ENCODE data around the gene RASGRF2.
A peak's percentile ranks its signal among the peaks of the same experiment; 100 is the strongest.

RASGRF2 gene

DNA sequence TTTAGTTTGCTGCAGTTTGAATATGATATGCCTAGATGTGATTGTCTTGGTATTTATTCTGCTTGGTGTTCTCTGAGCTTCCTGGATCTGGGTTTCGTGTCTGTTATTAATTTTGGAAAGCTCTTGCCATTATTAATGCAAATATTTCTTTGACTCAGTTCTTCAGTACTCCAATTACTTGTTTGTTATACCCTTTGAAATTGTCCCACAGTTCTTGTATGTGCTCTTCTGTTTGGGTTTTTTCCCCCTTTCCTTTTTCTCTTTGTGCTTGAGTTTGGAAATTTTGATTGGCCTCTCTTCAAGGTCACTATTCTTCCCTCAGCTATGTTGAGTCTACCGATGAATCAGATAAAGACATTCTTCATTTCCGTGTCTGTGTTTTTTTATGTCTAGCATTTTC lies 176.4 kb downstream of the RASGRF2 start:
- no peak for DNase-seq (ENCODE audit: insufficient read length, low spot score)
- FAIRE-seq, result peak; percentile 60
- TF ChIP-seq, protein P1, sequence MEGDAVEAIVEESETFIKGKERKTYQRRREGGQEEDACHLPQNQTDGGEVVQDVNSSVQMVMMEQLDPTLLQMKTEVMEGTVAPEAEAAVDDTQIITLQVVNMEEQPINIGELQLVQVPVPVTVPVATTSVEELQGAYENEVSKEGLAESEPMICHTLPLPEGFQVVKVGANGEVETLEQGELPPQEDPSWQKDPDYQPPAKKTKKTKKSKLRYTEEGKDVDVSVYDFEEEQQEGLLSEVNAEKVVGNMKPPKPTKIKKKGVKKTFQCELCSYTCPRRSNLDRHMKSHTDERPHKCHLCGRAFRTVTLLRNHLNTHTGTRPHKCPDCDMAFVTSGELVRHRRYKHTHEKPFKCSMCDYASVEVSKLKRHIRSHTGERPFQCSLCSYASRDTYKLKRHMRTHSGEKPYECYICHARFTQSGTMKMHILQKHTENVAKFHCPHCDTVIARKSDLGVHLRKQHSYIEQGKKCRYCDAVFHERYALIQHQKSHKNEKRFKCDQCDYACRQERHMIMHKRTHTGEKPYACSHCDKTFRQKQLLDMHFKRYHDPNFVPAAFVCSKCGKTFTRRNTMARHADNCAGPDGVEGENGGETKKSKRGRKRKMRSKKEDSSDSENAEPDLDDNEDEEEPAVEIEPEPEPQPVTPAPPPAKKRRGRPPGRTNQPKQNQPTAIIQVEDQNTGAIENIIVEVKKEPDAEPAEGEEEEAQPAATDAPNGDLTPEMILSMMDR (IDR thresholded peaks at IDR 0.05; ENCODE audit: insufficient read depth, missing control alignments), result no peak

DNA sequence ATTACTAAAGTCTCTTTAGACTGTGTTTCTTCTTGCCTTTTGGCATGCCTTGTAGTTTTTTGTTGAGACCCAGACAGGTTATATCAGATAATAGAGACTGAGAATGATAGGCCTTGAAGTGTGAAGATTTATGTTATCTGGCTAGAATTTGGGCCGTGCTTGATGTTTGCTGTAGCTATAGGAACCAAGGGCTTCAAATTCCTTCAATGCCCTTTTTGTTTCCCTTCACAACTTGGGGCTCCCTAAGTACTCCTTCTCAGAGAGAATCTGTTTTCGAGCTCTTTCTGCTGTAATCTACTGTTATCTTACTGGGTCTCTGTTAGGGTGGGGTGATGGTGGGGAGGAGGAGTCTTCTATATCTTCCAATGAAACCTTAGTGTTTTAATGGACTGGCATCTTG lies 177.7 kb downstream of the RASGRF2 start:
- TF ChIP-seq, protein P1 (IDR thresholded peaks at IDR 0.05; ENCODE audit: insufficient read depth, missing control alignments), result no peak
- FAIRE-seq (no peak), DNase-seq (ENCODE audit: insufficient read length, low spot score) (no peak)

DNA sequence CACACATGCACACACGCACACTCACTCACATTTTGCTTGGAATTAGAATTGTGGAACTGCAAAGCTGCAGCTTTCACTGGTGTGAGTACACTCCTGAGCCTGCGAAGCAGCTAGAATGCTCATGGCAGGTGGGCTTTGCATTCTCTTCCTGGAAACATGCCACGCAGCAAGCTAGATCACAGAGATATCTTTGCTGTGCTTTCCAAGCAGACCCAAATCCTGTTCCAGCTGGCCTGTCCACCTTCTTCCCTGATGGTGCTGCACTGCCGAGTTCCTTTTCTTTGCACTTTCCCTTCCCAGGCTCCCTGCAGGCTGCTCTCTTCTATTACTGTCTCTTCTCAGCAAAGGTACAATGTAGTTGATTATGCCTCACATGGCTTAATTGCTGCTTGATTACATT lies 180.3 kb downstream of the RASGRF2 start:
- no peak for DNase-seq (ENCODE audit: insufficient read length, low spot score)
- TF ChIP-seq, protein P1 (IDR thresholded peaks at IDR 0.05; ENCODE audit: insufficient read depth, missing control alignments), result no peak
- no peak for FAIRE-seq

DNA sequence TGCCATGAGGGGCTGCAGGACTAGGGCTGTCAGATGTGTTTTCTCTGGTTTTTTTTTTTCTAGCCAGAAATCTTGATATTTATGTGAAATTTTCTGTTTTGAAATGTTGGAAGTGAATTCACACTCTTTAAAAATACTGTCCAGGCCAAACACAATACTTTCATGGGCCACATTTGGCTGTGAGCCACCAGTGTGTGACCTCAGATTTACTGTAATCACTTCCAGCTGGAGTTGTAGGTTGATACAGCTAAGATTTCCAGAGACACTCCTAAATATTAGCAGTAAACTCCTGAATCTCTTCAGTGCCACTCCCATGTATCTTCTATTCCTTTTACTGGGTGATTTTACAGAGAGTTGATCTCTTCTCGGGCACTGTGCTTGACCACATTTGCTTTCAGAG lies 180.8 kb downstream of the RASGRF2 start:
- TF ChIP-seq, protein P1 (IDR thresholded peaks at IDR 0.05; ENCODE audit: insufficient read depth, missing control alignments), result no peak
- no peak for DNase-seq (ENCODE audit: insufficient read length, low spot score)
- no peak for FAIRE-seq

DNA sequence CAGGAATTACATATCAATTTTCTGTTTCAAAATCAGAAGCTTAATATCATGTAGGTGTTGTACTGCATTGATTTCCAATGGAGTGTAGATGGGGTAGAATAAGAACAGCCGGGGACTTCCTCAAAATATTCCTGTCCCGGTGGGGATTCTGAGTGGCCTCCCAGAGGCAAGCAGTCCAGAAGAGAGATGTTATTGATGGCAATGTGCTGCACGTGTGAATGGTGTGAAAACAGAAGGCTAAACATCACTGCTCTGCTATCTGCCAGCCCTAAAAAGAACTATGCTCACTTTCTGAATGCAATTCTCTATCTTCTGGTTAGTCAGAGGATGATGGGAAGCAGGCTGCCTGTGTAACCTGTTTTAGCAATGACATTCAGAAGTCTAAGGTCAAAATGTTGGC lies 181.9 kb downstream of the RASGRF2 start:
- no peak for FAIRE-seq
- DNase-seq (ENCODE audit: insufficient read length, low spot score), result no peak
- TF ChIP-seq, protein P1 (IDR thresholded peaks at IDR 0.05; ENCODE audit: insufficient read depth, missing control alignments), result no peak

DNA sequence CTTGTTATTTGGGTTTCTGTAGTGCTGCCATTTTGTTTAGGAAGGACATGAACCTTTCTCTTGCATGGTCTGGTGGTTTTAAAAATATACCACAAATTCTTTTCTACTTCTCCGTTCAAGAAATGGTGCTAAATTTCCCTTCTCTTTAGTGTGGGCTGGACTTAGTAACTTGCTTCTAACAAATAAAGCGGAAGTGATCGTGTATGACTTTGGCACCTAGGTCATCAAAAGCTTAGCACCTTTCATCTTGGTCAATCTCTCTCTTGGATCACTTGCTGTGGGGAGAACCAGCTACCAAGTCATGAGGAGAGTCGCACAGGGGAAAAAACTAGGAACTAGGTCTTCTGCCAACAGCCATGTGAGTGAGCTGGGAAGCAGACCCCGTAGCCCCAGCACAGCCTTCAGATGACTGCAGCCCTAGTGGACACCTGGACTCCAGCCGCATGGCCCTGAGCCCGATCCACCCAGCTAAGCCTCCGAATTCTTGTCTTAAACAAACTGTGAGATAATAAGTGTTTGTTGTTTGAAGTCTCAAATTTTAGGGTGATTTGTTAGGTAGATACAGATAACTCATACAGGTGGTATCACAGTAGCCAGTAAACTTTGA lies 185.3 kb downstream of the RASGRF2 start:
- TF ChIP-seq, protein P1 (IDR thresholded peaks at IDR 0.05; ENCODE audit: insufficient read depth, missing control alignments), result no peak
- DNase-seq (ENCODE audit: insufficient read length, low spot score), result no peak
- FAIRE-seq, result peak; percentile 55

DNA sequence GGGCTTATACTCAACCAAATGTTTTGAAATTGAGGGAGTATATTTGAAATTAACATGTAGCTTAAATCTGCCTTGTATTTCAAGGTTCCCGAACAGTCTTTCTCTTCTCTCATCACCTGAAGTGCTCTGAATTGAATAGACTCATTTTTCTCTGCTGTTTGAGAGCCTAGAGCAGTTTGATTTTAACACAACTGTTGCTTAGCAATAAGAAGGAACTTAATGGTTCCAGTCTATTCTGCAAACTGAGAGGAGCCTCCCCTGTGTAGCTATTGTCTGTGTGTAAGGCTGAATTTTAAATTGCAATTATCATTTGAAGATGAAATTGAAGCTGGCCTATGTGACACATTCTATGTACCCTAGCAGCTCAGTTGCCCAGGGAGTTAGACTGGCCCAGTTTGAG lies 185.9 kb downstream of the RASGRF2 start:
- DNase-seq (ENCODE audit: insufficient read length, low spot score), result no peak
- no peak for FAIRE-seq
- TF ChIP-seq, protein P1 (IDR thresholded peaks at IDR 0.05; ENCODE audit: insufficient read depth, missing control alignments), result no peak

All from D721Med (cell line).